HG03159 (cell line): ENCODE results near the gene MFN1.
"Not testable (repeated sequence)": the region's sequence is repeated elsewhere in the genome, so short reads cannot be mapped to it uniquely, and the experiment has no call there.

Experiments
- ATAC-seq: cut with Tn5 transposase; IDR thresholded peaks from one replicate; pipeline ENCODE4 v1.9.1; 2021; ENCODE audit warnings: mild to moderate bottlenecking, moderate library complexity; ENCODE audit not compliant: unreplicated experiment

Gene MFN1

GRCh38 chr3:179347345-179348194, at the start of gene MFN1:
Gene MFN1 (plus strand): TSS chr3:179347709. CDS start chr3:179348852, 1,143 bp downstream.
- ATAC-seq, result peak; percentile 94

GRCh38 chr3:179297971-179298725, 49.4 kb upstream of the MFN1 start:
- no peak for ATAC-seq

GRCh38 chr3:179299316-179299715, 48.2 kb upstream of the MFN1 start:
- ATAC-seq, result no peak

- ATAC-seq, result peak; percentile 60
Observed at GRCh38 chr3:179299999-179300613, 47.4 kb upstream of the MFN1 start.

- no peak for ATAC-seq
Observed at GRCh38 chr3:179301645-179302044, 45.9 kb upstream of the MFN1 start.

GRCh38 chr3:179302111-179302510, 45.4 kb upstream of the MFN1 start:
- ATAC-seq, result no peak

GRCh38 chr3:179304605-179305004, 42.9 kb upstream of the MFN1 start:
- ATAC-seq, result no peak

GRCh38 chr3:179307362-179307761, 40.1 kb upstream of the MFN1 start:
- not testable (repeated sequence) for ATAC-seq

- ATAC-seq, result no peak
Observed at GRCh38 chr3:179308001-179308400, 39.5 kb upstream of the MFN1 start.

GRCh38 chr3:179309225-179310078, 38.1 kb upstream of the MFN1 start:
- peak; percentile 98 for ATAC-seq

GRCh38 chr3:179318876-179319275, 28.6 kb upstream of the MFN1 start:
- no peak for ATAC-seq

GRCh38 chr3:179321668-179322285, 25.7 kb upstream of the MFN1 start:
- no peak for ATAC-seq

- ATAC-seq, result peak; percentile 78
Observed at GRCh38 chr3:179322286-179323196, 25.0 kb upstream of the MFN1 start, which contains the start of gene ZNF639. Gene ZNF639 (plus strand): TSS chr3:179323031. CDS start chr3:179328294, 5,263 bp downstream.

GRCh38 chr3:179323197-179324110, 24.1 kb upstream of the MFN1 start:
- ATAC-seq, result peak; percentile 36

- ATAC-seq, result no peak
Observed at GRCh38 chr3:179324270-179324754, 23.2 kb upstream of the MFN1 start.

GRCh38 chr3:179330438-179330837, 17.1 kb upstream of the MFN1 start:
- ATAC-seq, result no peak

GRCh38 chr3:179332240-179332639, 15.3 kb upstream of the MFN1 start:
- ATAC-seq, result no peak

GRCh38 chr3:179333084-179333483, 14.4 kb upstream of the MFN1 start:
- ATAC-seq, result no peak
